ENCODE data around the gene RIPK1. TPM values are rescaled to one million over a fixed set of nuclear protein-coding genes. Genes with fewer than 3 reads are reported as not detected.
A peak's percentile ranks its signal among the peaks of the same experiment; 100 is the strongest.
"Not testable (repeated sequence)": the region's sequence is repeated elsewhere in the genome, so short reads cannot be mapped to it uniquely, and the experiment has no call there.

Gene RIPK1
- total RNA-seq, 1 donor from 2014 or later, result 21.8 TPM

DNA sequence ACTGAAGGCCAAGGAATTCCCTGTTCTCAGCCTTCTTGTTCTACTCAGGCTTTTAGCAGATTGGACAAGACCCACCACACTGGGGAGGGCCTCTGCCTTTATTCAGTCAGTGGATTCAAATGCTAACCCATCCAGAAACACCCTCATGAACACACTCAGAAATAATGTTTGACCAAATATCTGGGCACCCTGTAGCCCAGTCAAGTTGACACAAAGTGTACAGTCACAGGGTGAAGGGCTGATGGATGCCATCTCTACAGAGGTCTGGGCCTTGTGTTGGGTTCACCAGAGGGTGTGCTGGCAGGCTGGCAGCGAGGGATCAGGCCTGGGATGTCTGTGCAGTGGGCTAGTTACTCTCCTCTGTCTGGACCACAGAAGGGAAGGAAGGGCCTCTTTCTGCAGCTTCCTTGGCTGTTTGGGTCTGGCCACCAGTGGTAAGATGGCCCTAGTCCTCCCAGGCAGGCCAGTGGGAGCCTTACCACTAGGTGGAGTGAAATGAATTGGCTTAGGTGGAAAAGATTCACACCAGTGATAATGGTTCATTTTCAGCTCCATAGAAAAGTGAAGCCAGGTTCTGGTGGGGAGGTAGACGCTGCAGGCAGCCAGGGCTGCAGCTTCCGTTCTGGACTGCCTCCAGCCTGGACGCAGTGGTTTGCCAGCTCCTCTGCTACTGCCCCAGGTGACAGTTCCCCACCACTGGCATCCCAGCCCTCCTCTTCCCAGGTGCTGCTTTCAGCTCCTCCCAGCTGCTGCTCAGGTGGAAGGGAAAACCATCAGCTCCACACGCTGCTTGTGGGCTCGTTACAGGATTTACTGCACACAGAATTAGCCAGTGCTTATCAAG, 79.8 kb downstream of the RIPK1 start:
- peaks cover 10% of the 10 kb centered on the region for H3K36me3 Mint-ChIP-seq (ENCODE audit: low read depth)
- intact Hi-C loops (cut with micrococcal nuclease), result no loop called here
- ChIA-PET POLR2A (no interaction called here), CTCF (no interaction called here)
- H3K27me3 Mint-ChIP-seq, result no peaks in the 10 kb centered on the region
- H3K9me3 Mint-ChIP-seq, result no peaks in the 10 kb centered on the region
- TF ChIP-seq, protein P1, sequence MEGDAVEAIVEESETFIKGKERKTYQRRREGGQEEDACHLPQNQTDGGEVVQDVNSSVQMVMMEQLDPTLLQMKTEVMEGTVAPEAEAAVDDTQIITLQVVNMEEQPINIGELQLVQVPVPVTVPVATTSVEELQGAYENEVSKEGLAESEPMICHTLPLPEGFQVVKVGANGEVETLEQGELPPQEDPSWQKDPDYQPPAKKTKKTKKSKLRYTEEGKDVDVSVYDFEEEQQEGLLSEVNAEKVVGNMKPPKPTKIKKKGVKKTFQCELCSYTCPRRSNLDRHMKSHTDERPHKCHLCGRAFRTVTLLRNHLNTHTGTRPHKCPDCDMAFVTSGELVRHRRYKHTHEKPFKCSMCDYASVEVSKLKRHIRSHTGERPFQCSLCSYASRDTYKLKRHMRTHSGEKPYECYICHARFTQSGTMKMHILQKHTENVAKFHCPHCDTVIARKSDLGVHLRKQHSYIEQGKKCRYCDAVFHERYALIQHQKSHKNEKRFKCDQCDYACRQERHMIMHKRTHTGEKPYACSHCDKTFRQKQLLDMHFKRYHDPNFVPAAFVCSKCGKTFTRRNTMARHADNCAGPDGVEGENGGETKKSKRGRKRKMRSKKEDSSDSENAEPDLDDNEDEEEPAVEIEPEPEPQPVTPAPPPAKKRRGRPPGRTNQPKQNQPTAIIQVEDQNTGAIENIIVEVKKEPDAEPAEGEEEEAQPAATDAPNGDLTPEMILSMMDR (IDR thresholded peaks at IDR 0.05), result no peak
- ATAC-seq (ENCODE audit: low read depth) (no peak), DNase-seq (no peak)
- no peak overlapping the region for H3K27ac Mint-ChIP-seq
- peaks cover 3% of the 10 kb centered on the region for H3K4me1 Mint-ChIP-seq
- H3K4me3 Mint-ChIP-seq, result no peak overlapping the region

DNA sequence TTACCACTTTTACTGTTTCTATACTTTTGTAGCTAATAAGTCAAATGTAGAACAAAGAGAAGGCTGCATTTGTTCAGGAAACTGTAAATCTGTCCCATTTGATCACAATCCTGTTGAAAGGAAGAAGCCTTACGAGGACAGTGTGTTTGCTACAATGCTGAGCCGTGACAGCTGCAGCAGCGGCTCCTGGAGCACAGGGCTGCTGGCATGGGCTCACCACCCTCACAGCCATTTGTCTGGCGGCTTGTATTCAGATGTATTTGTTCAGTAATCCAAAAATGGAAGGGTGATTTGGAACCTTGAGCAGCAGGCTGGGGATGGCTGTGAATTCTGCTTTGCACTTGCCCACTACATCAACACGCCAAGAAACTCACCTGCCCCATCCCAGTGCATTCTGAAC, 83.4 kb downstream of the RIPK1 start:
- no peak overlapping the region for H3K27ac Mint-ChIP-seq
- peaks cover 3% of the 10 kb centered on the region for H3K27me3 Mint-ChIP-seq
- H3K4me3 Mint-ChIP-seq, result no peak overlapping the region
- ChIA-PET POLR2A (no interaction called here), CTCF (no interaction called here)
- no peaks in the 10 kb centered on the region for H3K9me3 Mint-ChIP-seq
- DNase-seq (no peak), ATAC-seq (ENCODE audit: low read depth) (no peak)
- intact Hi-C loops (cut with micrococcal nuclease), result no loop called here
- peaks cover 7% of the 10 kb centered on the region for H3K36me3 Mint-ChIP-seq (ENCODE audit: low read depth)
- H3K4me1 Mint-ChIP-seq, result peaks cover 10% of the 10 kb centered on the region
- TF ChIP-seq, protein P1 (IDR thresholded peaks at IDR 0.05), result no peak

DNA sequence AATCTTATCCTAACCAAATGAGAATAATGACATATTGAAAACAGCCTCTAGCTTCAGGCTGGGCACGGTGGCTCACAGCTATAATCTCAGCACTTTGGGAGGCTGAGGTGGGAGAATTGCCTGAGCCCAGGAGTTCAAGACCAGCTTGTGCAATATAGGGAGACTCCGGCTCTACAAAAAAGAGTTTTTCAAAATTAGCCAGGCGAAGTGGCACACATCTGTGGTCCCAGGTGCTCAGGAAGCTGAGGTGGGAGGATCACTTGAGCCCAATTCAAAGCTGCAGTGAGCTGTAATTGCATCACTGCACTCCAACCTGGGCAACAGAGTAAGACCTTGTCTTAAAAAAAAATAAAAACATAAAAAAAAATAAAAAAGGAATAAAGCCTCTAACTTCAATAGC, 84.4 kb downstream of the RIPK1 start:
- DNase-seq (no peak), ATAC-seq (ENCODE audit: low read depth) (no peak)
- TF ChIP-seq, protein P1 (IDR thresholded peaks at IDR 0.05), result no peak
- Mint-ChIP-seq H3K4me1 (peaks cover 12% of the 10 kb centered on the region), H3K27ac (no peak overlapping the region), H3K27me3 (peaks cover 3% of the 10 kb centered on the region), H3K4me3 (no peak overlapping the region), H3K36me3 (ENCODE audit: low read depth) (peaks cover 3% of the 10 kb centered on the region), H3K9me3 (no peaks in the 10 kb centered on the region)
- intact Hi-C loops (cut with micrococcal nuclease), result no loop called here
- ChIA-PET POLR2A (no interaction called here), CTCF (no interaction called here)

GRCh38 chr6:3155416-3155815, 87.1 kb downstream of the RIPK1 start:
- H3K27ac Mint-ChIP-seq; CTCF ChIA-PET; POLR2A ChIA-PET; H3K36me3 Mint-ChIP-seq (ENCODE audit: low read depth); DNase-seq; H3K27me3 Mint-ChIP-seq; H3K9me3 Mint-ChIP-seq; ATAC-seq (ENCODE audit: low read depth): not testable (repeated sequence)
- H3K4me3 Mint-ChIP-seq, result peak overlapping the region; percentile 42
- intact Hi-C loops (cut with micrococcal nuclease), result loop anchor here (5.0 kb wide), 1 partner anchor 592 kb away; no protein-coding TSS in a partner anchor
- H3K4me1 Mint-ChIP-seq, result peaks cover 21% of the 10 kb centered on the region

DNA sequence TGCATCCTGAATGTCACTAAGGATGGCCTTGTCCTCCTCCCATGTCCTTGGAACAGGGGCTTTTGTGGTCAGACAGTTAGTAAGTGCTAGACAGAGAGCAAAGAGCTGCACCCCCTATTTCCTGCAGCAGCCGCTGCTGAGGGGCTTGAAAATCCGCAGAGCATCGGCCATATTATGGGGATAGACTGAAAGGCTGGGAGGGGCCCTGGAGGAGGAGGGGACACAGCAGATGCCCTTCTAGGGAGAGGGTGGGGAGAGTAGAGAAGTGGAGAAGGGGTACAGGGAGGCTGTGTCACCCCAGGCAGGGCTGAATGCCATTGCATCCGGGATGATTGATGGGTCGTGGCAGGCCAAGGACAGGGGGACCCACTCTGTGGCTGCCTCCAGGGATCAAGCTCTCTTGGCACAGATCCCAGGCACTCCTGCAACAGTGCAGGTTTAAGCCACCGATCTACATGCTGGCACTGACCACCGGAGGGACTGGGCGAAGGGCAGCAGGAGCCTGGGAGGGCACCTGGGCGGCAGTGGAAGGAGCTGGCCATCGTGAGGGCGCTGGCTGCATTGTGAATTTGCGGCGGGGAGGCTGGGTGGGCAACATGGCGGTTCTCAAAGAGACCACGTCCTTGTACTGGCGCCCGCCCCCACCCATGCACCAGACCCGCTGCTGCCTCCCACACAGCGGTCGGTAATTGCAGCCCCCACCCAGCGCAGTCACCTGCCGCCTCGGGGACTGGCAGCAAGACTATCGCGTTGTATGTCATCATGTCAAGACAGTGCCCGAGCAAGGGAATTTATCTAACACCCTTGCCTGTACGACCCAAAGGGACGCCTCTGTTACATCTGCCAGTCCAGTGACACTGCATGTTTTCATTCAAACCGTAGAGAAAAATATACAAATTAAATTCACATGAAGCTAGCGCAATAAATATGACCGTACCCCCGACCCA, 88.2 kb downstream of the RIPK1 start:
- not testable (repeated sequence) for H3K27me3 Mint-ChIP-seq; H3K36me3 Mint-ChIP-seq (ENCODE audit: low read depth); H3K9me3 Mint-ChIP-seq
- DNase-seq (peak; percentile 27), ATAC-seq (ENCODE audit: low read depth) (peak; percentile 10)
- H3K4me1 Mint-ChIP-seq, result peaks cover 26% of the 10 kb centered on the region
- peak overlapping the region; percentile 85 for H3K4me3 Mint-ChIP-seq
- peak overlapping the region; percentile 63 for H3K27ac Mint-ChIP-seq
- intact Hi-C loops (cut with micrococcal nuclease), result loop anchor here (1.0 to 5.0 kb wide), 7 partner anchors 24 to 978 kb away; partner anchors contain the start of genes BPHL and ECI2
- POLR2A ChIA-PET, result interaction anchor here (0.6 to 1.2 kb wide), 5 partner anchors 37 to 864 kb away, joined by 3 to 5 read pairs (median 4); partner anchors contain the start of genes BPHL and PSMG4
- CTCF ChIA-PET, result interaction anchor here (0.6 to 1.3 kb wide), 5 partner anchors 30 to 105 kb away, joined by 3 to 5 read pairs (median 3); partner anchors contain the start of gene PSMG4
